Measurements from ENCODE around the gene SRD5A1.
"Not testable (repeated sequence)": the region's sequence is repeated elsewhere in the genome, so short reads cannot be mapped to it uniquely, and the experiment has no call there.

SRD5A1 gene

DNA sequence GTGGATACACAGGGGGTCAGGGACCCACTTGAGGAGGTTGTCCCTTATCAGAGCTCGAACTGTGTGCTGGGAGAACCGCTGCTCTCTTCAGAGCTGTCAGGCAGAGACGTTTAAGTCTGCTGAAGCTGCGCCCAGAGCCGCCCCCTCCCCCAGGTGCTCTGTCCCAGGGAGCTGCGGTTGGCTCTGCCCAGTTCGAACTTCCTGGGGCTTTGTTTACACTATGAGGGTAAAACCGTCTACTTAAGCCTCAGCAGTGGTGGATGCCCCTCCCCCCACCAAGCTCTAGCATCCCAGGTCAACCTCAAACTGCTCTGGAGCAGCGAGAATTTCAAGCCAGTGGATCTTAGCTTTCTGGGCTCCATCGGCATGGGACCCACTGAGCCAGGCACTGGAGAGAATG lies 15.9 kb downstream of the SRD5A1 start:
- no peak for TF ChIP-seq ZNF274 (IDR thresholded peaks at IDR 0.05; ENCODE audit: low read depth, low read length)
- H3K4me3 ChIP-seq (ENCODE audit: low read length): no peak overlapping the region

DNA sequence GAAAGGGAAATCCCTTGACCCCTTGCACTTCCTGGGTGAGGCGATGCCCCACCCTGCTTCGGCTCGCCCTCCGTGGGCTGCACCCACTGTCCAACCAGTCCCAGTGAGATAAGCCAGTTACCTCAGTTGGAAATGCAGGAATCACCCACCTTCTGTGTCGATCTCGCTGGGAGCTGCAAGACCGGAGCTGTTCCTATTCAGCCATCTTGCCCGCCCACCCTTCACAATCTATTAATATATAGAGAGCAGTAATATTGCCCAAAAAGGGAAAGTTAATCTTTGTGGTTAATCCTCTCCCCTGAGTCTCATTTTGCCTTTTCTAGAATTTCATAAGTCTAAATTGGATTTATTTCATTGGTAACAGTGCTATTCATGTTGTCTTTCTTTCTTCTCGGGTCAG lies 16.4 kb downstream of the SRD5A1 start:
- H3K4me3 ChIP-seq (ENCODE audit: low read length): no peak overlapping the region
- TF ChIP-seq ZNF274 (IDR thresholded peaks at IDR 0.05; ENCODE audit: low read depth, low read length): no peak

DNA sequence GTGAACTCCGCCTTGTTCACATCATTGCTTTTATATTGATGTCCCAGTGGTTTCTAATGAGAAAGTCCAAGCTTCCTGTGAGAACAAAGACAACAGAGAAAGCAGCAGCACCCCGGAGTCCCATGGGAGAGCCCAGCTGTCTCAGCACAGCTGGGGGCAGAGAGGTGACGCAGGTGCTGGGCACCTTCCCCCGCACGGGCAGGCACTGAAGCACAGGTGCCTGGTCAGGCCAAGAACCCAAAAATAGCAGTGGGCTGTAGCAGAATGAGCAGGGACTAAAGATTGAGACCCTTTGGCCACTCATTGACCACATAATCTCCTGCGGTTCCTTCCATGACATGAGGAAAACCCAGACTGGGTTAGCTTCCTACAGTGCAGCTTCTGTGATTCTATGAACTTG lies 18.8 kb downstream of the SRD5A1 start:
- H3K4me3 ChIP-seq (ENCODE audit: low read length): no peak overlapping the region
- no peak for TF ChIP-seq ZNF274 (IDR thresholded peaks at IDR 0.05; ENCODE audit: low read depth, low read length)

DNA sequence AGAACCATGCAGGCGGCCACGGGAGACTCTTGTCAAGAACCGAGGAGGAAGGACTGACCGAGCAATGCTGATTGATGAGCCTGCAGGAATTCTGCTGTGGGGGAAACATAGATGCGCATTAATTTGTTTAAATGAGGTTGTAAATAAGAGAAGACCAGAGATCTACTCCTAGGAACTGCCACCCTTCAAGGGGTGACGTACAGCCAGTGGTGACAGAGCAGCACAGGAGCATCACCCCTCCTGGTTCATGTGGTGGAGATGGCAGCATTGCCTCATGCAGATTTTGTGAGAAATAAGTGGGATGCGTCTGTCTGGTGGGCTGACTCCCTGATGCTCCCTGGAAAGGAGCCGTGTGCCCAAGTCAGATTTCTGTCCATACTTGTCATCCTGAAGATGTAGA lies 22.2 kb downstream of the SRD5A1 start:
- no peak overlapping the region for H3K4me3 ChIP-seq (ENCODE audit: low read length)
- TF ChIP-seq ZNF274 (IDR thresholded peaks at IDR 0.05; ENCODE audit: low read depth, low read length): no peak

DNA sequence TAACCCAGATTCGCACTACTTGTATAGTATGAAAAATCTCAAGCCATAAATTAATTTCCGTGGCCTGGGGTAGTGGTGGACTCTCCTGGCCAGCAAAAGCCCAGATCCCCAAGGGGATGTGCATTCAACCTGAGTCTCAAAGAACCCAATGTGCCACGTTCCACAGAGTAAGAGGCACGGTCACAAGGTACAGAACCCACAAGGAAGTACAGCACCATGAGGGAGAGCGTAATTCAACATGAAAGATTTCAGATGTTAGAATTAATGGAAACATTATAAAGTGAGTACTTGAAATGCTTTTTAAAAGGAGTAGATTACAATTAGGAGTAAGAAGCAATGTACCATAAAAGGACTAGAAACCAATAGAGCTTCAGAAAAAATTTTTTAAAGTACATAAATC lies 23.4 kb downstream of the SRD5A1 start:
- TF ChIP-seq ZNF274 (IDR thresholded peaks at IDR 0.05; ENCODE audit: low read depth, low read length): no peak
- H3K4me3 ChIP-seq (ENCODE audit: low read length): no peak overlapping the region

DNA sequence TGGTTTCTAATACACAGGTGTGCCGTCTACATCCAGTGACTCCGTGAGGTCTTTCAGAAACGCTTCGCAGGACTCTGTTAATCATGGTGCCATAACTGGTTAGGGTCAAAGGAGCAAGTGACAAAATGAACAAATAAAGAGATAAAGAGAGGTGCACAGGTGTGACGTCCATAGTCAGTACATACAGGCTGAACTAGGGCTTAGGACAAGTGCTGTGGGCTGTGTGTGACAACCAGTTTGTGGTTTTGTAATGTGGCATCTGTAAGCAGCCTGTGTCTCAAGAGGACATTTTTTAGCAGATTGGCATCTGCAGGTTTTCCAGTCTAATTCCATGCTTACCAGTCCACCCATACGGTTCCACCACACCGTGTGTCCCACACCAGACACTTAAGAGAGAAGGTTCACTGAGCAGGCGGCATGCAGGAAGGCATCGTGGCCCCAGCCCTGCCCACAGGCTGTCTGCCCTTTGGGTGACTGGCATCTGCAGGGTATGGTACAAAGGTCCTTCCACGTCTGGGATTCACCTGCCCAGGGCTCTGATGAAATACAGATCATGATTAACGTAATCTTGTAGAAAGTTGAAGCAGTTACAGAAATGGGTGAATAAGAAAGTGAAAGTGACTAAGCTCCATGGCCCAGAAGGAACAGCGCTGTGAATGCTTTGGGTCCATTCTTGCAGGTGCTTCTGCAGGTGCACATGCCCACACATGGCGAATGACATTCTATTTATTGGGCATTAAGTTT lies 26.9 kb downstream of the SRD5A1 start:
- no peak for TF ChIP-seq ZNF274 (IDR thresholded peaks at IDR 0.05; ENCODE audit: low read depth, low read length)
- H3K4me3 ChIP-seq (ENCODE audit: low read length): peak overlapping the region; percentile 57; the same call in 1 of the 2 replicates

DNA sequence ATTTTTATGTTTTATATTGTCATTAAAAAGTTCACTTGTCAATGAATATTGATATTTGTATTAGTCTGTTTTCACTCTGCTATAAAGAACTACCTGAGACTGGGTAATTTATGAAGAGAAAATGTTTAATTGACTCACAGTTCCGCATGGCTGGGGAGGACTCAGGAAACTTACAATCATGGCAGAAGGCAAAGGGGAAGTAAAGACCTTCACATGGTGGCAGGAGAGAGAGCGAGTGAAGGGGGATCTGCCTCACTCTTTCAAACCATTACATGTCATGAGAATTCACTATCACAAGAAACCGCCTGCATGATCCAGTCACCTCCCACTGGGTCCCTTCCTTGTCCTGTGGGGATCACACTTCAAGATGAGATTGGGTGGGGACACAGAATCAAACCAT lies 27.4 kb downstream of the SRD5A1 start:
- no peak for TF ChIP-seq ZNF274 (IDR thresholded peaks at IDR 0.05; ENCODE audit: low read depth, low read length)
- peak overlapping the region; percentile 57; the same call in 1 of the 2 replicates for H3K4me3 ChIP-seq (ENCODE audit: low read length)

DNA sequence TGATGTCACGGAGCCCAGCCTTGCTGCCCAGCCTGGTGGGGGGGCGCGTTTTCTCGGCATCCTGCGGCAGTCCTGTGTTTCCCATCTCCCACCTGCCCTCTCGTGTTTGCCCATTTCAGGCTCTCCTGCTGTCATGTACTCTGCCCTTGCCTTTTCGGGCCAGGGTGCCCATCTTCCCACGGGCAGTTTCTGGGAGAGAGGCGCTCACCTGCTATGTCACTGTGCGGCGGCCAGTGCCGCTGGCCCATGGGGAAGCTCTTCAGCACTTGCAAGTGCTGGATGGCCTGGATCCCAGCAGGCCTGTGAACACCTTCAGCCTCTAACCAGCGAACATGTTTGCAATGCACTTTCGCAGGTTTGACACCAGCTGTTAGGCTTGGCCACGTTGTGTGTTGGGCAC lies 33.5 kb downstream of the SRD5A1 start:
- H3K4me3 ChIP-seq (ENCODE audit: low read length): no peak overlapping the region
- no peak for TF ChIP-seq ZNF274 (IDR thresholded peaks at IDR 0.05; ENCODE audit: low read depth, low read length)

DNA sequence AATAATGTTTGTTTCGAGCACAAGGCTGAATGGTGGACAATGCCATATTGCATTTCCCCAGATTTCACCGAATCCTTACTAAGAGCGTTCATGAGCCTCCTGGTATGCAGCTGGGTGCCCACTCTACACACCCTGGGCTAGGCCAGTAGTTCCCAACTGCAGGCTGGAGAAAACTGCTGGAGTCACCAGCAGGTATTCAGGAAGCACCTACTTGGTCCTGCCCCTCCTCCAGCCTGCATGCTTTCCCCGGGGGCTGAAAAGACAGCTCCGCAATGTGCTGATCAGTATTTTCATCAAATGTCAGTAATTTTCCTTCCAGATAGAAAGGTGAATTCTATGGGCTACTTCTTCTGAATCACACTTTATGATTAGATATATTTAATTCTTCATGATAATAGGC lies 34.4 kb downstream of the SRD5A1 start:
- TF ChIP-seq ZNF274 (IDR thresholded peaks at IDR 0.05; ENCODE audit: low read depth, low read length): no peak
- no peak overlapping the region for H3K4me3 ChIP-seq (ENCODE audit: low read length)

DNA sequence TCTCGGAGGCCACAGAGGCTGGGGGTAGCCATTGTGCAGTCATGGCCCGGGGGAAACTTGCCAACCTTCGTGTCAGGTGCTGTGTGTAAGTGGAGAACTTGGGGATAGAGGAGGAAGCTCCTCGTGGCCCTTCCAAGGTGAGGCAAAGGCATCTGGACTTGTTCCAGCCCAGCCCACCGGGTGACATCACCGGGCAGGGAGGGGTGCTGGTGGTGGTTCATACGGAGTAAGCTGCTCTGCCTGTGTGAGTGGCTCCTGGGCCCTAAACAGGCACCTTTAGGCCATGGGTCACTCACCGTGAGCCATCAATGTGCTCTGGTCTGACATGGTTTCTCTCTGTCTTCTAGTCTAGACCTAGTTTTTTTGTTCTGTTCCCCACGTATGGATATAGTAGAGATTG lies 35.5 kb downstream of the SRD5A1 start:
- not testable (repeated sequence) for H3K4me3 ChIP-seq (ENCODE audit: low read length)

DNA sequence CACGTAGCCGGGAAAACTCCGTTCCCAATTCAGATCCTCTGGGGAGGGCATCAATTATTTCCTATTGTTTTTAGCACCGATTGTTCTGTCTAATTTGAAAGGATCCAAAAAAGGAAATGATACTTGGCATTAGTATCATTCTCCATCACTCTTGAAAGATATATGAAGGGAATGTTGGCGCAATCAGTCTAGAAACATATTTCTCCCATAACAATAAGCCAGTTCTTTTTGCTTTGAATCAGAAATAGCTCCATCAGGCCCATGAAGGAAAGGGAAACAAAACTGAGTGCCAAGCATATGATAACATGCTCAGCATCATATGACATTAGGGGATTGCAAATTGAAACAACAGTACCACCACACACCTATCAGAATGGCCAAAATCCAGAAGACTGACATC lies 39.8 kb downstream of the SRD5A1 start:
- TF ChIP-seq ZNF274 (IDR thresholded peaks at IDR 0.05; ENCODE audit: low read depth, low read length): no peak
- no peak overlapping the region for H3K4me3 ChIP-seq (ENCODE audit: low read length)

DNA sequence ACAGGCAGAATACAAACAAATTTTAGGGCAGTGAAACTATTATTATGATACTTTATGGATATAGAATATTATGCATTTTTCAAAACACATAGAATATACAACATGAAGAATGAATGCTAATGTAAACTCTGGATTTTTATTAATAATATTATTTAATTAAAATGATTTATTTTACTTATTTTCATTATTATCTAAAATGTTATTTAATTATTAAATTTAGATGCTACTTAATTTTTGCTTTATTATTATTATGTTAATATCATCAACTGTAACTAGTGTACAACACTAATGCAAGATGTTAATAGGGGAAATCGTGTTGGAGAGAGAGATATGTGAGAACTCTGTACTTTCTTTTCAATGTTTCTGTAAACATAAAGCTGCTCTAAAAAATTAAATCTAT lies 40.7 kb downstream of the SRD5A1 start:
- H3K4me3 ChIP-seq (ENCODE audit: low read length): no peak overlapping the region
- no peak for TF ChIP-seq ZNF274 (IDR thresholded peaks at IDR 0.05; ENCODE audit: low read depth, low read length)

DNA sequence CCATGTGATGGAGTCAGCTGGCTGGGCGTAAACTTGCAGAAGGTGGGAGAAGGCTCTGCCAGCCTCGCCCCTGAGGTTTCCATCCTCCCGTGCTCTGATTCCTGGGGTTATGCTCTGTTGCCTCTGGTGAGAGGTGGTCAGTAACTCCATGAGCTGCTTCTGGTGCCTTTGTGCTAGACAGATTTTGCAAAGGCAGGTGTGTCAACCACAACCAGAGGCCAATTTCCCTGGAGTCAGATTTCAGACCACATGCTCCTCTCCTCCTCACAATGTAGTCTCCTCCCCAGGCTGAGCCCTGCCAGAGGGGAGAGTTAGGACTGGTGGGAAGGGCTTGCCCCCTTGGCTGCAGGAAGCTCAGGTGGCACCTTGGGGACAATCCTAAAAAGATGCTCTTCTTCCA lies 41.2 kb downstream of the SRD5A1 start:
- H3K4me3 ChIP-seq (ENCODE audit: low read length): no peak overlapping the region
- no peak for TF ChIP-seq ZNF274 (IDR thresholded peaks at IDR 0.05; ENCODE audit: low read depth, low read length)

DNA sequence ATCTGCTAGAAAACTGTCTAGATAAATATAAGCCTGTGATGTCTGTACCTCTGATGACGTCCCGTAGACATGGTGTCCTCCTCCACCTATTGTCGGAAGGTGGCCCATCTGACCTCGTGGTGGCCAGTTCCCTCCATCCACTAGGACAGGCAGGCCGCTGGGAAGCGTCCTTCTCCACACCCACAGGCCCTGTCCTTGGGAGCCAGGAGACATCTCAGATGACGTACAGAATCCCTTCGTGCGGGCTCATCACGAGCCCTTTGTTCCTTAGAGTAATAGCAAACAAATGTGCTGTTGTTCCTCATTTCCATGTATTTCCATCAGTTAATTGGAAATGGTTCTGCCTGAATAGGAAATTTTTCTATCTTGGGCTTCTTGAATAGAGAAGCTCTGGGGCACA lies 41.6 kb downstream of the SRD5A1 start:
- no peak overlapping the region for H3K4me3 ChIP-seq (ENCODE audit: low read length)
- TF ChIP-seq ZNF274 (IDR thresholded peaks at IDR 0.05; ENCODE audit: low read depth, low read length): no peak

DNA sequence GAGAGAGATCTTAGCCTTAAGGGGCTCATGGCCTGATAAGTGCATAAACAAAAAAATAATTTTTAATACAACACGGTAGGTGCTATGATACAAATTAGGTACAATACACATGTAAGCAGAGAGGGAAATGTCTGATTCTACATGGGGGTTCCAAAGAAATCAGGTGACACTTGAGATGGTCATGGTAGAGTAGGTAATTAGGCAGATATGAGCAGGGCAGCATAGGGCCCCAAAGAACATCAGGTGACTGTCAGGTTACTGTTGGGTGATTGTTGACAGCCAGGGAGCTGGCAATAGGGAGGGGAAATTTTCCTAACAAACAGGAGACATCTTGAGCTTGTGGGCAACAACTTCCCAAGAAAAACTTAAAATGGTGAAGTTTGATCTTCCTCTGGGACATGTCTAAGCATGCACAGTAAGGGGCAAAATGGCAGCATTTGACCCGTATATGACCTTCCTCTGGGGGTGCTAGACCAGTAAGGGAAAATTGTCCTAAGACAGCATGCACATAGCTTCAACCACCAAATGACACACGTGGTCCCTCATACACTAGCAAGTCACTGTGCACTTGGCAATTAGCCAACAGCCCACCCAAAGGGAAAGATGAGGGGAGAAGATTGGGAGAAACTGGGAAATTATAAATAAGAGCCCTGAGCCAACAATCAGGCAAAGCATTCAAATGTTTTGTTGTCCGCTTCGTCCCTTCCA lies 42.7 kb downstream of the SRD5A1 start:
- TF ChIP-seq ZNF274 (IDR thresholded peaks at IDR 0.05; ENCODE audit: low read depth, low read length): no peak
- H3K4me3 ChIP-seq (ENCODE audit: low read length): no peak overlapping the region
